ENCODE results near the gene VEGFA. TPM values are rescaled to one million over a fixed set of nuclear protein-coding genes. Genes with fewer than 3 reads are reported as not detected.

Gene VEGFA
- polyA plus RNA-seq, 4 donors: 106 to 336 (median 279) TPM

DNA sequence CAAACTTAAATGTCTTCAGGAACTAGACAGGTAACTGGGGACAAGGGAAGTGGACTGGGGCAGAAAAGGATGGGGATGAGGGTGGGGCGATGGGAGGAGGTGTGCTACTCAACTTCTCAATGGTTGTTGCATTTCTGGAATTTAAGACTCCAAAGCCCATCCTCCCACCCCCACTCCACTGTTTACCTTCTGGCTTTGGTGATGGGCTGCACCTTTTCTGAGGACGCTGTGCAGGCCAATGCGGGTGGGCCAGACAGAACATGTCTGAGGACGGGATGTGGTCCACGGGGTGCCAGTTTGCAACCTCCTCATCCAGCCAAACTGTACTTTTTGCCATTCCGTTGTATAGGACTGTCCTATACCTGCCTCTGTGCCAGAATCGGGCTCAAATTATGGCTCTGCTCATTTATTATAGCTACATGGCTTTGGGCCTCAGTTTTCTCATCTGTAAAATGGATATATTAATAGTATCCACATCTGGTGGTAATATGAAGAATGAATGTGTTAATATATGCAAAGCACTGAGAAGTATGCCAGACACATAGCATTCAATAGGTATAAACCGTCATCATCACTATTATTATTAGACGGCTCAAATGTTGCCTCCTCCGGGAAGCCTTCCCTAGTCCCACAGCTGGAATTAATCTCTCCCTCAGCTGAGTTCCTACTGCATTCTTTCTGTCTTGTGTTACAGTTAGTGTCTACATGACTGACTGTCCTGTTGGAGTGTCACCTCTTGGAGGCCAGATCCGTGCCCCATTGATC, 31.0 kb upstream of the VEGFA start:
- DNase-seq (ENCODE audit: low read depth in 4 of 4, low spot score in 3 of 4): no peak

DNA sequence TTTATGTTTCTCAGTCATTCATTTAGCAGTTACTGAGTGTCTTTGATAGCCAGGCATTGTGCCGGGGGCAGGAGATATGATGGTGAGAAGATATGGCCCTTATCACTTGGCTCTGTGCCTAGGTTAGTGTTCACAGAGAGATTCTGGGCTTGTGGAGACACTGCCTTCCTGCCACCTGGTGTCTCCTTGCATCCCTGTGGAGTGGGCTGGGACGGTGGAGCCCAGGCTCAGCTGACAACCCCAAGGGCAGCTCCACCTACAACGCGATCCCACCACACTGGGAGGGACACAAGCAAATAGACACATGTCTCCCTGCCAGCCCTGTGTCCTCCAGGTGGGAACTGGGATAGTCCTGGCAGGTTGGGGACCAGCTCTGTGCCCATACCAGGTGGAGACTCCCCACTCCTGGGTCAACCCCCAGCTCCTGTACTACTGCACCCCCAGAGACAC, 30.3 kb upstream of the VEGFA start:
- DNase-seq (ENCODE audit: low read depth in 4 of 4, low spot score in 3 of 4): no peak

DNA sequence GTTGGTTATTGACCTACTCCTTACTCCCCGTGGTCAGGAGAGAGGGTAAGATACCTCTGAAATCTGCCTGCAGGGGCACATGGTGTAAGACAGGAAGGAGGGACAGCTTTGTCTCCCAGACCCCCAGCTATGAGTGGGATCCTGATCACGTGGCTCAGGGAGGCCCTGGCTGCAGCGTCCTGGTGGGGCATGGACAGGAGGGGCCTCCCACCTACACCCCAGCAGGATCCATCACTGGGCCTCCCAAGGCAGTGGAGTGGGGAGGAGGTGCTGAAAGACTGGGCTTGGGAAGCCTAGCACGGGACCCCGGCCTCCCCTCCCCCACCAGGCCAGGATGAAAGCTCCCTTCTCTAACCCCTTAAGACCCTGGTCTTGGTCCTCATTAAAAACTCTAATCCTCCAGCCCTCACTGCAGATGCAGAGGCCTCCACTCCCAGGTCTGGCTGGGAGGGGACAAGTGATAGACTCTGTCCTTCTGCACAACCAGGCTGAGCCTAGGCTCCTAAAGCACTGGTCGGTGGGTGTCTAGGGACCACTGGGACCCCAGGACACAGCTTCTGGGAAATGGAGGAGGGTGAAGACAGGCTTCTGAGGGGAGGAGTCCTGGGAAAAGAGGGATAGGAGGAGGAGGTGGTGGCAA, 29.6 kb upstream of the VEGFA start:
- no peak for DNase-seq (ENCODE audit: low read depth in 4 of 4, low spot score in 3 of 4)

DNA sequence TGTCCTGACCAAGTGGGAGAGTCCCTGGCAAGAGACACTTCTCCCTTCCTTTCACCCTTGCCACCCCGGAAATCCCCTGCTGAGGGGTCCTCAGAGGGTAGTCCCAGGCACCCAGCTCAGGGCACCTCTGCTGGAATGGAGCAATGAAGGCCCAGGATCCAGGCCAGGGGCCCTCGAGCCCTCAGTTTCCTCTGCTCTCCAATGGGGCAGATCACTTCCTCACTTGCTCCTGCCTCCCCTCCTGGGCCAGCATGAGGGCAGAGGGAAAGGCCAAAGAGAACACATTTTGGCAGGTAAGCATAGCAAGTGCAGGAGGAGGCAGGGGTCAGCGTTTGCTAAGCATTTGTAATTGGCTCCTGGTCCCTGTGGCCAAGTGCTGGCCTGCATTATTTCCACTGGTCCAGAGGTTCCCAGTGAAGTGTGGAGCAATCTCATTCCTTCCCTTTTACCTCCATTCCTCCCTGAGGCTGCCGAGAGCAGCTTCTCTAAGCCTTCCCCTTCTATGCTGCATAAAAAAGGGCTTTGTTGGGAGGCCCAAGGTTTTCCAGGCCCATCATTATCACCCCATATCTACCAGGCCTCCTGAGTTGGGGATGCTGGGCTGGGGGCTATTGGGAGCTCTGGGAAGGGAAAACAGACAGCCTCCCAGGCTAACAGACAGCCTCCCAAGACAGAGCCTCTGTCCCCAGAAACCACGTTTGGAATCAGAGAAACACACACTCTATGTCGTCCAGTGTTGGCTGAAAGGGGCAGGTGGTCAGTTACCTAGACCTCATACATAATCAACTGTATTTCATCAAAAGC, 28.8 kb upstream of the VEGFA start:
- no peak for DNase-seq (ENCODE audit: low read depth in 4 of 4, low spot score in 3 of 4)

DNA sequence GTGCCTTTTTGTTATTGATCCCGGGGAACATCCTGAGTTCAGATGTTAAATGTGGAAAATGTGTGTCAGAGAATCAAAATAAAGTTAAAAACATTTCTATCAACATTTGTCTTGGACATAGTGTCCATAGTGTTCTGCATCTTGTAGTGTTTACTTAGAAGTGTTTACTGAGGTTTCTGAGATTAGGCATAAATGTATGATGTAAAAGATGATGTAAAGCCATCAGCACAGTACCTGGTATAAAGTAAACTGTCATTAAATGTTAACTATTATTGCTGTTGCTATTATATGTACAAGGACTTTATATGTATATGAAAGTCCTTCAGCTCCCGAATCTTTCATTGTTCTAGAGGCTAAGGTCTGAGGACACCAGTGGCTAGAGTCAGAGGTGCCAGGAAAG, 28.2 kb upstream of the VEGFA start:
- no peak for DNase-seq (ENCODE audit: low read depth in 4 of 4, low spot score in 3 of 4)

DNA sequence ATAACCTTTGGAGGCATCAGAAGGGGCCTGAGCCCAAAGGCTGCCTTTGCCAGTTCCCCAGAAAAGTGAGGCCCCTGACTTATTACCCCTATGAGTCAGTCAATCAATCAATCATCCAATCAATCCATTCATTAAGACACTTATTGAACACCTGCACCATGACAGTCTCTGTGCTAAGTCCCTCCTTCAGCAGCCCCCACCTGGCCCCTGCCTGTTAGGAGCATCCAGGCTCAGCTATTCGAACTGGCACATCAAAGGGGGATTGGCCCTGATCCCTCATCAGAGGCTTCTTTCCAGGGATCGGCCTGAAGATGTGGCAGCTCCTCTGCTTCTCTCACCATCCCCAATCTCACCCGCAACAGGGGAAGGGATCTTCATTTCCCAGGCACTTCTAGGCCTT, 27.7 kb upstream of the VEGFA start:
- no peak for DNase-seq (ENCODE audit: low read depth in 4 of 4, low spot score in 3 of 4)

DNA sequence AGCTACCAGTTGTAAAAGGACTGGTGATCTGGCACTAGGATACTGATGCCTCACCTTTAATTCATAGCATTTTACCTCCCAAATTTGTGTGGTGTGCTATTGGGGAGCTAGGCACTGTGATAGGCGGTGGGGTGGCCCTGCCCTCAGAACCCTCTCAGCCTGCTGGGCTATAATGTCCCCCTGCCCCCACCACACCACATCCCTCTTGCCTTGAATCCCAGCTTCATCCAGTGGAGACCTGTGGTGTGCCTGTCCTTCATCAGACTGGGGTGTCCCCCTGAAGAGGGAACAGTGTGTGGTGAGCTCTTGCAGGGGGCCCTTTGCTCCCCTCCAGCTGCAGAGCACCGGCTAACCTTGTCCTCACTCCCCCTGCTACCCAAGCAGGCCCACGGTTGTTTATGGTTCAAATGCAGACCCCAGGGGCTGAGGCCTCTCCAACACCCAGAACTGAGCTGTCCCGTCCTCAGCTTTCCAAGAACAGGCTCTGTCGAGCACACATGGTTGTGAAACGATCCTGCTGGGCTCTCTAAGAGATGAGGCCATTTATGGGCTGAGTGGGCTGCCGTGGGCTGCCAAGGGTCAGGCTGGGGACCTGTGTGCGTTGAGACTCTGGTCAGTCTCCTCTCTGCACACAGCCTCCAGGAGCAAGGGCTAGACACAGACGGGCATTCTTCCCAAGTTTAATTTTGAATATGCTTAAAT, 26.9 kb upstream of the VEGFA start:
- no peak for DNase-seq (ENCODE audit: low read depth in 4 of 4, low spot score in 3 of 4)

DNA sequence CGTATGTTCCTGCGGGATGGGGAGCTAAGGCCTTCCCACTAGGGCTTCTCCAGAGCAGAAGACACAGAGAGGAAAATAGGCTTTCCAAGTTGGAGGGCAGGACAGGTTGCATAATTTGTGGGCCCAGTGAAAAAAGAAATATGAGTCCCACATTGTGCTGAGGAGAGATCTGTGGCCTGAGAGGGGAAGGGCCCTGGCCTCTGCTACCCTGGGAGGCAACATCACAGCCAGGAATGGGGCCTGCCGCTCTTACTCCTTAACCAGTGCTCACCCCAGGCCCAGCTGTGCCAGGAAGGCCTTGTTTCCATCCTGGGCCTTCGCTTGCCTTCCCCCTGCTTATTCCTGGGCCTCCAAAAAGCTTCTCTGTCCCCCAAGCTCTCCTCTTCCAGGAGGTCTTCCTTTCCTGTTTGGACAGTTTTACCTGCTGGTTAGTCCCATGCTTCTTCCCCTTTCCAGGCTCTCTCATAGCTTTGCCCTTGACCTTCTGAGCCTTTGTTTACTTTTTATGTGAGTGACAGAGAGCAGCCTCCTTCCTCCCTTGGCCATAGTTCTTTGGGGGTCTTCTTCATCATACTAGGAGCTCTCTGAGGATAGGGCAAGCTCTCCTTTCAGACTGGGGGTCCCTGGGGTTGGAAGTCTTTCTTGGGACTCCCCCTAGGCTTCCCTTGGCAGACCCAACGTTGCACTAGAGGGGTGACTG, 26.2 kb upstream of the VEGFA start:
- DNase-seq (ENCODE audit: low read depth in 4 of 4, low spot score in 3 of 4): no peak

DNA sequence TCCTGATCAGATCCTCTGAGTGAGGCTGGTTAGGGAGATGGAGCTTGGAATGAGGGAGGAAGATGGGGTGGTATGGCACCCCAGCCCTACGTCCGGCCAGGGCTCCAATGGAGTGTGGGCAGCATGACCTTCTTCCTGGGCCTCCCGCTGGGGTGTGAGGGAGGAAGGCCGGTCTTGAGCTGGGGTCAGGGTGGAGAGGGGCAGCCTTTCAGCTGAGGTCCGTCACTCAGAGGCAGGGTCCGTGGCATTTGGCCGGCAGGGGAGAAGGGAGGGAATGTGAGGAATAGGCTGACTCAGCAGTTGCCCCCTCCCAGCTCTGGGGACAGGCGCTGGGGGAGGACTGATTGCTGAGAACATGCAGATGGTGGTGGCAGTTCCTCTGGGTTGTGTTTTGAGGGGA, 25.5 kb upstream of the VEGFA start:
- DNase-seq (ENCODE audit: low read depth in 4 of 4, low spot score in 3 of 4): peak in 1 of 4 donors; percentile 53

DNA sequence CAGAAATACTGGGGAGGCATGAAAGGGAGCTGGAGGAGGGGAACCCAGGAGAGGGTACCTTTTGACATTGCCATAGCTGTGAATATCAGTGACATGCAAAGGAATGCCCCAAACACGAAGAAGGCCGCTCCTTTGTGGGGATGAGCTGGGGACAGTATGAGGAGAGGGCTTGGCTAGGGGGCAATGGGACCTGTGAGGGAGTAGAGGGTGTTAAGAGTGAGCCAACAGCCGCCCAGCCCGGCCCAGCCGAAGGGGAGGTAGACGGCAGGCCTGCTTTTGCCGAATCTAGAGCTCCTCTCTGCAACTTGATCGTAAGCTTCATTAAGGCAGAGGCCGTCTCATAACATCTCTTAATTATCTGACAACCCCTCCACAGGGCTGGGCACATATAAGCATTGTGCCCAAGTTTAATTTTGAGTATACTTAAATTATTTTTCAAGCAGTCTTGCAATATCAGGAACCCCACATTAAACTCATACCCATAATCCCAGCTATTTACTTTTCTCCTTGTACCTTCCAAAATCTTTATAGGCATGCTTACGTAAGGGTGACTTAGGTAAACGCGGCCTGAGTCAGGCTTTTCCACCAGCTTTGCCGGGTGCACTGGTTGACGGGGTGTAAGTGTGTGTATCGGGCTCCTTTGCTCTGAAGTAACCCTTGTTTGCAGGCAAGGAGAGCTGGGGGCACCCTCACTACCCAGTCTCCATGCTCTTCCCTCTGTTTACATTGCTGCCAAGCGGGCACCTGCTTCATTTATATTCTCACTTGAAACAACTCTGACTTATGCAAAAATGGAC, 24.9 kb upstream of the VEGFA start:
- DNase-seq (ENCODE audit: low read depth in 4 of 4, low spot score in 3 of 4): no peak

DNA sequence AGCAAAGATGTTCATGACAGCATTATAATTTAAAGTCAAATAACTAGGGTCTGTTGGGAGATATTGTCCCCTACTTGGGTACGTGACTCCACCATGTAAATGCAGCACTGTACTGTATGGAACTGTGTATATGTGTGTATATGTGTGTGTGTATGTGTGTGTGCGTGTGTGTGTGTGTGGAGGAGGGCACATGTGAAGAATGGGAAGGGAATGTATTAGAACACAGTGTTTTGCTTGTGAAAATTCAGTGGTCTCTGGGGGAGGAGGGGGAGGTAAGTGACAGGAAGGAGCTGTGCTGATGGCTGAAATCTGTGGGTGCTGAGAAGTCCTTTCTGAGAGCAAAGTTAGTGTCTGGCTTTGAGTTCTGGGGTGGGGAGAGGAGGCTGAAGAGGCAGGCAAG, 23.9 kb upstream of the VEGFA start:
- DNase-seq (ENCODE audit: low read depth in 4 of 4, low spot score in 3 of 4): no peak

DNA sequence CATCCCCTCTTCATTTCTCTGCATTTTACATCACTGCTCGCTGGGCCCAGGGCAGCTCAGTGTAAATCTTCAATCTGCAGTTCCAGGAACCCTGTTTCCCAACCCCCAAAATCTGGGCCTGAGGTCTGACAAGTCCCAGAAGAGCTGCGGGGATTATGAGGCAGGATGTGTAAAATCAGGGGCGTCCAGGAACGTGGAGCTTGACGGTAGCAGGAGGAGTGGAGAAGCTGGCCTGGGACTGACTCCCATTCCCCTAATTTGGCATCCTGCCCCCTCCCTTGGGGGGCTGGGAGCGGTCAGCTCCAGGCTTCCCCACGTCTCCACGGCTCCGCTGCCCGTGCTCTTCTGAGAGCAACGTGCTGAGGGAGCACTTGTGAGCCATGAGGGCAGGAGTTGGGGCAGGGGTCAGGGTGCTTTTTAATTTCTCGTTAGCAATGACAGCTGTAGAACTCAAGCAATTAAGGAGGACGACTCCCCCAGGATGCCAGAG, 23.4 kb upstream of the VEGFA start:
- no peak for DNase-seq (ENCODE audit: low read depth in 4 of 4, low spot score in 3 of 4)

DNA sequence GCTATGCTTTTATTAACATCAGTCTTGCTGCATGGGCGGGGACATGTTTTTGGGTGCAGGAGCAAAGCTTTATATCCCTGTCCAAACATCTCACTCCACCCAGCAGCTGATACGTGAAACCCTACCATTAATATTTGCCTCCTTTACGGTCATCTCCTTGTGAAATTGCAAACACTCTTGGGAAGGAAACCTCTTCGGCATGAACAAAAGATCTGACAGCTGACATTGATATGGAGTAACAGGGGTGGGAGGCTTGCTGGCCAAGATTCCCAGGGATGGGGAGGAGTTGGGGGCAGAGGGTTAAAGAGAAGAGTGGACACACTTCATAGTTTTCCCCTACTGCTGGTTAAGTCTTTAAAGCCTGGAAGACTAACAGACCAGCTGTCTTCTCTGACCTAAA, 22.2 kb upstream of the VEGFA start:
- DNase-seq (ENCODE audit: low read depth in 4 of 4, low spot score in 3 of 4): no peak

DNA sequence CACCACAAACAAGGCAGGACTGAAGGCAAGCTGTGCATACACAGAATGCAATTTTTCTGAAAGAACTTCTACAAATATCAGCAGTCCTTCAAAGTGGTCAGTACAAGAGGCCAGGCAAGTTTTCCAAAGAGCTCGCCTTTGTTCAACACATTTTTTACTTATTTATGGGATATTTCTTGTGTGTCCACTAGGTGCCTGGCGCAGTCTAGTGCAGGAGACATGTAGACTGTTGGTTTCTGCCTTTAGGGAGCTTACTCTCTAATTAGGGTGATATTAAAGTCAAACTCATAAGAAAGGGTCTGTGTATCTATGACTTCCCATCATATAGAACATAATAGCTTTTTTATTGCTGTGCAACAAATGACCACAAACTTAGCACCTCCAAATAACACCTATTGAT, 21.2 kb upstream of the VEGFA start:
- no peak for DNase-seq (ENCODE audit: low read depth in 4 of 4, low spot score in 3 of 4)

DNA sequence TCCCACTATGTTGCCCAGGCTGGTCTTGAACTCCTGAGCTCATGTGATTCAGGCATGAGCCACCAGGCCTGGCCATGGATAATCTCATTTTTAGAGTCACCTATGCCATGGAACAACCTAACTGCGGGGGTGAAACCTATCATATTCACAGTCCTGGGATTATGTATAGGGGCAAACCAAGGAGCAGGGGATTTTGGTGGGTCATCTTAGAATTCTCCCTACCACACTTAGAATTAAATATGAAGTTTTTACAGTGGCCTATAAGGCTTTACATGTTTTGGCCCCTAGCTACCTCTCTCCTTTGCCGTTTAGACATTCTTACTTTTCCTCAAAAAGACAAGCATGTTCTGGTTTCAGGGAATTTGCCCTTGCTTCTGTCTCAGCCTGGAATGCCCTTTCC, 20.6 kb upstream of the VEGFA start:
- no peak for DNase-seq (ENCODE audit: low read depth in 4 of 4, low spot score in 3 of 4)

DNA sequence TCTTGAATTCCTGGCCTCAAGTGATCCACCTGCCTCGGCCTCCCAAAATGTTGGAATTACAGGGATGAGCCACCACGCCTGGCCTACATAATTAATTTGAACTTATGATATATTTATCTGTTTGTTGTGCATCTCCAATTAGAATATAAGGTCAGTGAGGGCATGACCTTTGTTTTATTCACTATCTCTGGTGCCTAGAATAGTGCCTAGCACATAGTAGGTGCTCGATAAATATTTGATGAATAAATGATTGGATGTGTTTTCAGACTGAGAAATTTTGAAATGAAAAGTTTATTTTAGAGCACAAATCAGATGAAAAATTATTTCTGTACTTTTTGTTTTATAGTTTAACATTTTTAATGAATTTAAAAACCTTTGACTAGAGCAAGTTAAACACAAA, 19.4 kb upstream of the VEGFA start:
- DNase-seq (ENCODE audit: low read depth in 4 of 4, low spot score in 3 of 4): no peak

DNA sequence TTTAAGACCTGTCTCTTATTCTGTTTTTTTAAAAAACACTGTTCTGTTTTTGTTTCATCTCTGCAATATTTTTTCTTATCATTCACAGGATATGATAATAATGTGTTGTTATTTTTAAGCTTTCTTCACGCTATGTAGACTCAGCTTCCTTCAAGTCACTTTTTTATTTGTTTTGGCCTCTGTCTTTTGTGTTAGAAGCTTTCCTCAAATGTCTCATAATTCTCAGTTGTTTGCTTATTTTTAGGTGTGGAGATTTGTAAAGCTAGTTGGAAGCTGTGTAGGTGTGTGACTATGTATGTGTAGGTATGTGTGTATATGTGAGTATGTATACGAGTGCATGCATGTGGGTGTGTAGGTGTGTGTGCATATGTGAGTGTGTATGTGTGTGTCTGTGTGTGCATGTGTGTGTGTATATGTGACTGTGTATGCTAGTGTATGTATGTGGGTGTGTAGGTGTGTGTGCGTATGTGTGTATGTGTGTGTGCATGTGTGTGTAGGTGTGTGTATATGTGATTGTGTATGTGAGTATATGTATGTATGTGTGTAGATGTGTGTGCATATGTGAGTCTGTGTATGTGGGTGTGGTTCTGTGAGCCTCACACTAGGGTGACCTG, 16.3 kb upstream of the VEGFA start:
- DNase-seq (ENCODE audit: low read depth in 4 of 4, low spot score in 3 of 4): no peak

DNA sequence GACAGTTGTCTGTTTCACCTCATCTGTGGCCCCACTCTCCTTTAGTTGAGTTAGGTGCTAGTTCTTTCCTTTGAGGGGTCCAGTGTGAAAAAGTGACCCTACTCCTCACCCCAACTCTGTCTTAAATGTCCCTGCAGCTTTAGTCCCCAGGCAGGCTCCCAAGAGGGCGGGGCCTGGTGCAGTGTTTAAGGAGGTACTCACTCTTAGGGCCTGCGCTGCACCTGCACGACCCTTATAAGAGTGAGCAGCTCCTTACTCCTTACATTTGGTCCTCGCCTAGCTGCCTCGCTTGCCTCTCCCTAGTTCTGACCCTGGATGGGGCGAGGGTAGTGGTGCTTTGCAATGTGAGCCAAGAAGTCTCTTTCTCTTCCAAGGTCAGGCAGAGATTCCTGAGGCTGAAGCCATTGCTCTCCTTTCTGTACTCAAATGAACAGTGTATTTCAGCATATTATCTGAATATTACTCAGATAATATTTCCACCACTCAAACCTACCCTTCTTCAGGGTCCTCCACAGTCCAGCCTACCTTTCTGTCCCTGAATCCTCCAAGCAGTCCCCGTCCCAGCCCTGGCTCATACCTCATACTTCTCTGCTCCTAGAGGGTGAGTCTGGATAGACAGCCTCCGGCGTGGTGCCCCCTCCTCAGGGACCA, 11.9 kb upstream of the VEGFA start:
- no peak for DNase-seq (ENCODE audit: low read depth in 4 of 4, low spot score in 3 of 4)

All from left renal pelvis (tissue), 4 donors.